BLaER1 (cell line): ENCODE measurements around the gene IMMP2L.
"Not testable (repeated sequence)": the region's sequence is repeated elsewhere in the genome, so short reads cannot be mapped to it uniquely, and the experiment has no call there.

Source experiments
- H3K27ac ChIP-seq: shearing (Covaris generic); formaldehyde crosslinking; 2 replicates; pipeline ENCODE4 v1.8.1; 2022
- H3K27me3 ChIP-seq: shearing (Covaris generic); formaldehyde crosslinking; 2 replicates; pipeline ENCODE4 v1.8.1; 2022
- H3K36me3 ChIP-seq: shearing (Covaris generic); formaldehyde crosslinking; 2 replicates; pipeline ENCODE4 v1.8.1; 2022
- H3K4me1 ChIP-seq: shearing (Covaris generic); formaldehyde crosslinking; 2 replicates; pipeline ENCODE4 v1.8.1; 2022
- H3K4me2 ChIP-seq: shearing (Covaris generic); formaldehyde crosslinking; 2 replicates; pipeline ENCODE4 v1.8.1; 2022
- H3K4me3 ChIP-seq: shearing (Covaris generic); formaldehyde crosslinking; 2 replicates; pipeline ENCODE4 v1.8.1; 2022
- H3K9ac ChIP-seq: shearing (Covaris generic); formaldehyde crosslinking; 2 replicates; pipeline ENCODE4 v1.8.1; 2022
- H3K9me3 ChIP-seq: shearing (Covaris generic); formaldehyde crosslinking; 2 replicates; pipeline ENCODE4 v1.8.1; 2022
- H4K20me1 ChIP-seq: shearing (Covaris generic); formaldehyde crosslinking; 2 replicates; pipeline ENCODE4 v1.8.1; 2022
- Cebpa-rat ChIP-seq: shearing (Covaris generic); IDR thresholded peaks from 2 replicates; pipeline ENCODE4 v1.8.1; 2022

The IMMP2L gene

DNA sequence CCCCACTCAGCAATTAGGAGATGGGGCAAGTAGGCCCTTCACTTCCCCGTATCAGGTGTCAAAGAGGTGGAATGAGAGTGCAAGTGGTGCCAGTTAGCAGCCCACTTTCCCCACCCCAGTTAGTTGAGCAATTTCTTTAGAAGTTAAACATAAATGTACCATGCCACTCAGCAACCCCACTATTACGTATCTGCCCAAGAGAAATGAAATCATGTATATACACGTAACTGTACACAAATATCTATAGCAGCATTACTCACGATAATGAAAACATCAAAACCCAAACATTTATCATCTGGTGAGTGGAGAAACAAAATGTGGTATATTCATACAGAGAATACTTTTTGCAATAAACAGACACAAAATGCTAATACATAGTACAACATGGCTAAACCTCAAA, 50.4 kb downstream of the IMMP2L start:
- no peak for TF ChIP-seq Cebpa-rat
- Histone ChIP-seq H3K4me3 (no peak overlapping the region), H3K4me2 (no peak overlapping the region), H3K9me3 (no peaks in the 10 kb centered on the region), H3K27ac (no peak overlapping the region), H3K9ac (no peak overlapping the region), H3K36me3 (no peaks in the 10 kb centered on the region), H3K4me1 (no peaks in the 10 kb centered on the region), H4K20me1 (no peaks in the 10 kb centered on the region), H3K27me3 (no peaks in the 10 kb centered on the region)

DNA sequence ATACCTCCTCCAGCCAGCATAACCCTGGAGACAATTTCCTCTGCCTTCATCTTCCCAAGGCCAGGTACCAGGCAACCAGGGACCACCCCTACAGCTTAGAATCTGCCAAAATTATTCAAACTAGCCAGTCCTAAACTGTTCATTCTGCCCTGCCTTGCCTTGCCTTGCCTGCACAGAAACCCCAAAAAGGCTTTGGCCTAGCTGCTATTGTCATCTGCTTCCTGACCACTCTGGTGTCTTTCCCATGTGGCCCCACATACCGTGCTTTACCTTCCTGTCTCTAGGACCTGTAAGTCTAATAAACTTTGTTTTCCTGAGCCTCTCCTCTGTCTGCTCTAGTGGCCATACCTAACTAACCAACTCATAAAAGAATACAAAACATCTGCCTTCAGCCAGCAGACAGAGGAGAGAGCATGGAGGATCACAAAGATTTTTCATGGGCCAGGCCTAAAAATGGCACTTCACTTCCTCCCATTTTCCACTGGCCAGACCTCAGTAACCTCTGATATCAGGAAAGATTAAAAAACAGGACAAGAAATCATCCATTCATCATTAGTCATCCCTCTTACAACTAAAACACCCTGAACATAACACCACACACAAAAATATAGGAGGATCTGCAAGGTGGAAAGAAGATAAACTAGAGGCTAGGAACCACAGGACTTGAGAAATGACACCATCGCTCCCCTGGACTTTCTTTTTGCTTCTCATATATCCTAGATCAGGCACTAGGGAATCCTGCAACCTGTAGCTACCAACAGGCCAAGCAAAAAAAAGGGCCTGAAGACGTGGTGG, 51.5 kb downstream of the IMMP2L start:
- no peaks in the 10 kb centered on the region for H3K4me1 ChIP-seq
- H4K20me1 ChIP-seq = no peaks in the 10 kb centered on the region
- no peak overlapping the region for H3K9ac ChIP-seq
- H3K27ac ChIP-seq = no peak overlapping the region
- H3K9me3 ChIP-seq = peaks cover 6% of the 10 kb centered on the region; the same call in 1 of the 2 replicates
- H3K36me3 ChIP-seq = no peaks in the 10 kb centered on the region
- TF ChIP-seq Cebpa-rat = no peak
- no peak overlapping the region for H3K4me2 ChIP-seq
- no peak overlapping the region for H3K4me3 ChIP-seq
- no peaks in the 10 kb centered on the region for H3K27me3 ChIP-seq

DNA sequence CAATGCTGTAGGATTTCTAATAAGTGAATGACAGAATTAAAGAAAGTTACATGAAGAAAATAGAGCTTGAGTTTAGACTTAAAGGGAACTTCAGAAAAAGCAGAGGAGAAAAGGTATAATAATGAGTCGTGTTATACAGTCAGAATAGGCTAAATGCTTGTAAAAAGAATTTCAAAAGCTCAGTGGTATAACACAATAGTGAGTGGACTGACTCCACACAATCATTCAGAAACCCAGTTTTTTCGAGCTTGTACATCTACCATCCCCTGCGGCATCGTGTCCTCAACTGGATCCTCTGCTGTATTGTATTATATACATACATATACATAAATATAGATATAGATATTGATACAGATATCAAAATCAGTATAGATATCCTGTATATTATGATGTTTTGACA, 52.2 kb downstream of the IMMP2L start:
- Histone ChIP-seq H3K4me1 (no peaks in the 10 kb centered on the region), H3K27ac (no peak overlapping the region), H3K36me3 (no peaks in the 10 kb centered on the region), H4K20me1 (no peaks in the 10 kb centered on the region), H3K27me3 (no peaks in the 10 kb centered on the region), H3K4me2 (no peak overlapping the region), H3K9me3 (peaks cover 7% of the 10 kb centered on the region; the same call in 1 of the 2 replicates), H3K4me3 (no peak overlapping the region), H3K9ac (no peak overlapping the region)
- TF ChIP-seq Cebpa-rat = no peak

DNA sequence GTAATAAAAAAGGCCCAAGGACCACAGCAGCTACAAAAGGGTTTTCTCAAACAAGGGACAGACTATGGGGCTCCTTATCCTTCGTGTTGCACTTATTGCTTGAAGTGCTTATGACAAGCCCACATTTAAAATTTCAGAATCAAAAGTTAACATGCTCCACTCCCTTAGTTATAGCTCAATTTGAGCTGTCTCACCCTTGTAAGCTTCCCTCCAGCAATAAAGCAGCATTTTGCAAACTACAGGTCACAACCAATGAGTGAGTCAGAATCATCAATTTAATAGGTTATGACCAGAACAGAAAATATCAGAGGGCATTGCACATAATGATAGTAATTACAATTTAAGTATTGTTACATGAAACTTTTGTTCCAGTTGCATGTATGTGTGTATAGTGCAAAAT, 53.0 kb downstream of the IMMP2L start:
- Histone ChIP-seq H3K4me2 (no peak overlapping the region), H3K4me1 (no peaks in the 10 kb centered on the region), H3K27ac (no peak overlapping the region), H3K36me3 (no peaks in the 10 kb centered on the region), H3K4me3 (no peak overlapping the region), H3K9me3 (peaks cover 7% of the 10 kb centered on the region; the same call in 1 of the 2 replicates), H4K20me1 (no peaks in the 10 kb centered on the region), H3K27me3 (no peaks in the 10 kb centered on the region), H3K9ac (no peak overlapping the region)
- no peak for TF ChIP-seq Cebpa-rat

DNA sequence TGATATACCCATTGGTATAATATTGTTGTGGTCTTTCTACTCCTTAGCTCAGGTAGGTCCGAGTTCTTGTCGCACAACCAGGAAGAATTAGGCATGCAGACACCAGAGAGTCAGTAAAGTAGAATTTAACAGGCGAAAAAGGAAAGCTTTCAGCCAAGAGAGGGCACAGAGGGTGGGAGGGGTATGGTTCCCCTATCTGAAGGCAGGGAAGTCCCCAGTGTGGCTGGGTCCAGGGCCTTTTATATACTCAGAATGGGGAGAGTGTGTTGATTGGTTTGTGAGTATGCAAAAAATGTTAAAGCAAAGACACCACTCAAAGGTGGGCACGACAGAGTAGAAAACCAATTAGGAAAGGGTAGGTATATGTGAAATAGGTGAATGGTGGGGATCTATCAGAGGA, 53.9 kb downstream of the IMMP2L start:
- no peaks in the 10 kb centered on the region for H3K4me1 ChIP-seq
- no peak overlapping the region for H3K9ac ChIP-seq
- H3K4me3 ChIP-seq = no peak overlapping the region
- H3K4me2 ChIP-seq = no peak overlapping the region
- peaks cover 7% of the 10 kb centered on the region; the same call in 1 of the 2 replicates for H3K9me3 ChIP-seq
- no peaks in the 10 kb centered on the region for H4K20me1 ChIP-seq
- H3K27me3 ChIP-seq = no peaks in the 10 kb centered on the region
- no peaks in the 10 kb centered on the region for H3K36me3 ChIP-seq
- TF ChIP-seq Cebpa-rat = no peak
- H3K27ac ChIP-seq = no peak overlapping the region

DNA sequence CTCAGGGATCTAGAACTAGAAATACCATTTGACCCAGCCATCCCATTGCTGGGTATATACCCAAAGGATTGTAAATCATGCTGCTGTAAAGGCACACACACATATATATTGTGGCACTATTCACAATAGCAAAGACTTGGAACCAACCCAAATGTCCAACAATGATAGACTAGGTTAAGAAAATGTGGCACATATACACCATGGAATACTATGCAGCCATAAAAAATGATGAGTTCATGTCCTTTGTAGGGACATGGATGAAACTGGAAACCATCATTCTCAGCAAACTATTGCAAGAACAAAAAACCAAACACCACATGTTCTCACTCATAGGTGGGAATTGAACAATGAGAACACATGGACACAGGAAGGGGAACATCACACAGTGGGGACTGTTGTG, 56.9 kb downstream of the IMMP2L start:
- not testable (repeated sequence) for H3K4me2 ChIP-seq, H3K9ac ChIP-seq, H3K9me3 ChIP-seq, H3K4me3 ChIP-seq, H3K4me1 ChIP-seq, H3K36me3 ChIP-seq, H3K27ac ChIP-seq, H4K20me1 ChIP-seq, H3K27me3 ChIP-seq

DNA sequence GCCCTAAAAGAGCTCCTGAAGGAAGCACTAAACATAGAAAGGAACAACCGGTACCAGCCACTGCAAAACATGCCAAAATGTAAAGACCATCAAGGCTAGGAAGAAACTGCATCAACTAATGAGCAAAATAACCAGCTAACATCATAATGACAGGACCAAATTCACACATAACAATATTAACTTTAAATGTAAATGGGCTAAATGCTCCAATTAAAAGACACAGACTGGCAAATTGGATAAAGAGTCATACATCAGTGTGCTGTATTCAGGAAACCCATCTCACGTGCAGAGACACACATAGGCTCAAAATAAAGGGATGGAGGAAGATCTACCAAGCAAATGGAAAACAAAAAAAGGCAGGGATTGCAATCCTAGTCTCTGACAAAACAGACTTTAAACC, 60.5 kb downstream of the IMMP2L start:
- H3K9ac ChIP-seq = not testable (repeated sequence)

DNA sequence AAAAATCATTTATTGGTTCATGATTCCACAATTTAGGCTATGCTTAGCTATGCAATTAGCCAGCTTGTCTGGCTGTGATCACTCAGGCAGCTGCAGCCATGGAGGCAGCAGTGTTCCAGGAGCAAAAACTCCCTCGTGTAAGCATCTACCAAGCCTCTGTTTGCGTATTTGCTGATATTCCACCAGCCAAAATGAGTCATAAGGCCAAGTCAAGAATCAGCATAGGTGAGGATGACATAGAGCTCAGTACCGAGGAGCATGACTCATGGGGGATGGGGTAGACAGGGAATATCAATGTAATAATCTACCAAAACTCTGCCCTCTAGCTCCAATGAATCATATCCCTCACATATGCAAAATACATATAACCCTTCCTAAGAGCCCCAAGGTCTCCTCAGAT, 63.3 kb downstream of the IMMP2L start:
- Histone ChIP-seq H3K4me2 (no peak overlapping the region), H4K20me1 (no peaks in the 10 kb centered on the region), H3K9me3 (peaks cover 12% of the 10 kb centered on the region), H3K9ac (no peak overlapping the region), H3K27me3 (no peaks in the 10 kb centered on the region), H3K4me1 (no peaks in the 10 kb centered on the region), H3K27ac (no peak overlapping the region), H3K4me3 (no peak overlapping the region), H3K36me3 (no peaks in the 10 kb centered on the region)
- no peak for TF ChIP-seq Cebpa-rat

More for the DNA sequence above, 60.5 kb downstream of the IMMP2L start:
- H3K4me2 ChIP-seq, H3K4me1 ChIP-seq, H3K4me3 ChIP-seq, H4K20me1 ChIP-seq, H3K36me3 ChIP-seq, H3K27me3 ChIP-seq, H3K27ac ChIP-seq: not testable (repeated sequence)
- H3K9me3 ChIP-seq = peaks cover 19% of the 10 kb centered on the region

DNA sequence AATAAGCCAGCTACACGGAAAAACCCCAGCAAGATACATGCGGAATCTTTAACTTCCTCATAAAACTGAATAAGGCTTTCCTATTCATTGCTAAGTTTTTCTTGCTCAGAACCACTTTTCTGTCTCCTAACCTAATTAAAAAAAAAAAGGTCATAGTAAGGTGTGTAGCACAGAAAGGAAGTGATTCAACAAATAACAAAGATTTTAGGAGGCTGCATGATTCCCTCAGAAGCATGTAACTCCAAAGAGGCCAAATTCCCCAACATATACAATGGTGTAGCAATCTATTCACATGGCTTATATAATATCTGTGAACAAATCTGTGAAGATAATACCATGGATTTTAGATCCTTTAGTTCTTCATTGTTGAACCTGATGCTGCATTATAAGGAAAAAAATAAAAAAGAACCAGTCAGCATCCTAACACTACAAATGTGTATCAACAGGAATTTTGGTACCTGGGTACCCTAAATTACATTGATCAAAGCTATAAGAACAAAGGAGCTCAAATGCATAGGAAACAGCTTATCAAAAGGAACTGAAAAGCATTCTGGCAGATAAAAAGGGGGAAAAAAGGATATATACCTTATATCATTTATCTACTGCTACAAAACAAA, 63.8 kb downstream of the IMMP2L start:
- H3K4me3 ChIP-seq = no peak overlapping the region
- TF ChIP-seq Cebpa-rat = no peak
- no peak overlapping the region for H3K4me2 ChIP-seq
- no peaks in the 10 kb centered on the region for H4K20me1 ChIP-seq
- no peaks in the 10 kb centered on the region for H3K36me3 ChIP-seq
- no peaks in the 10 kb centered on the region for H3K27me3 ChIP-seq
- H3K9ac ChIP-seq = no peak overlapping the region
- peaks cover 12% of the 10 kb centered on the region for H3K9me3 ChIP-seq
- H3K27ac ChIP-seq = no peak overlapping the region
- no peaks in the 10 kb centered on the region for H3K4me1 ChIP-seq

DNA sequence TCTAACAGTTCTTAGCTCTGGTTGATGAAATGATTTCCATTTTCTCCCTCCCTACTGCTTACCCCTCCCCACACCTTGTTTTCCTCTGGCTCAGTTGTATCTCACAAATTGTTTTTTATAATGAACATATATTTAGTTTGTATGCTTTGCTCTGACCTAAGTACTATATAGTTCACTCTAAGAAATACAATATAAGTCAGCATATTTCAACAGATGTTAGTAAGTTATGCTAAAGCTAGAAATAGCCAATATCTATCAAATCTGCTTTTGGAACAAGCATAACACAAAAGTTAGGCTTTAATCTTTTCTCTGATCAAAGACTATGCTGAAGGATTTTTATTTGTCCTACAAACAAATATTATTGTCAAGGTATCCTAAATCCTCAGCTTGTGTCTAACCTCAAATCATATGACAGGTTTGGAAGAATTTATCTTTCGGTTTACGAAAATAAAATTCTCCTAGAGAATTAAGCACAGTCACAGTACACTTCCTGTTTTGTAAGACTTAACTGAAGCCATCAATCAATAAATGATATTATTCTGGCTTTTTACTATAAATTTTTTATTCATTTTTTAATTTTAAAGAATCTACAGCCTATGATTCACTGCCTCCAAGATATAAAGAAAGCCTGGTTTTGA, 67.0 kb downstream of the IMMP2L start:
- H3K27ac ChIP-seq = no peak overlapping the region
- no peak overlapping the region for H3K9ac ChIP-seq
- H3K4me3 ChIP-seq = no peak overlapping the region
- no peak overlapping the region for H3K4me2 ChIP-seq
- no peaks in the 10 kb centered on the region for H4K20me1 ChIP-seq
- no peaks in the 10 kb centered on the region for H3K4me1 ChIP-seq
- no peak for TF ChIP-seq Cebpa-rat
- no peaks in the 10 kb centered on the region for H3K36me3 ChIP-seq
- peaks cover 9% of the 10 kb centered on the region for H3K9me3 ChIP-seq
- no peaks in the 10 kb centered on the region for H3K27me3 ChIP-seq
